ENCODE results near the gene NKD2. TPM values are rescaled to one million over a fixed set of nuclear protein-coding genes. Genes with fewer than 3 reads are reported as not detected.

The NKD2 gene
- total RNA-seq, 5 donors from 2014 or later (not counting 1 experiment from before 2014, with no cell fraction given) = 0.18 to 0.23 TPM; not detected in 3

DNA sequence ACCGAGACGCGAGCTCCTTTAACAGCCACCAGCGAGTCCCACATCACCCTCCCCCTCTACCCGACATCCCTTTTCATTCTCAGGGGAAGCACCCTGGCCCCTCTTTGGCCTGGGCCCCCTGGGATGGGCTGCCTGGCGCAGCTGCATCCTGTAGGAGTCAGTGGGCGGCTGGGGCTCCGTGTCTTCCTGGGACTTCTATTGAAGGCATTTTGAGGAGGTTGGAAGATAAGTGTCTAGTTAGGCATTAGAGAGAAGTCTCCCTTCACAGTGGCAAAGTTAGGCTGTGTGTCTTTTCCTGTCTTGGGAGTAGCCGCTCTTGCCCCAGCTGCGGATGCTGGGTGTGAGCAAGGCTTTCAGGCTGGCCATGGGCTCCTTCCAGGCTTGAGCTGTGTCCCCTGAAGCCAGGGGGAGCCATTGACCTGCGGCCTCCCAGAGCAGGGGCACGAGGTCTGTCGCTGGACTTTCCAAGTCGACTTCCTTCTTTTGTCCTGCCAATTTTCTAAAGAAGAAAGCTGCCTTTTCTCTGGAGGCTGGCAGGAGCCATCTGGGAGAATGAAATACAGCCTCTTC lies 18.6 kb upstream of the NKD2 start:
- H3K9me3 Mint-ChIP-seq = peaks cover 0 to 13% (median 9%) of the 10 kb centered on the region in 3 donors
- no peaks in the 10 kb centered on the region for H3K9me3 ChIP-seq
- H3K4me1 Mint-ChIP-seq = peaks cover 0 to 3% (median 0%) of the 10 kb centered on the region in 3 donors
- no peaks in the 10 kb centered on the region for H3K36me3 Mint-ChIP-seq
- H3K27ac Mint-ChIP-seq = no peak overlapping the region
- peaks cover 0 to 47% of the 10 kb centered on the region in 2 experiments for H3K27me3 ChIP-seq (replicated peaks in 1 of 2; ENCODE audit: control insufficient read depth in 2 of 2, extremely low read depth in 1 of 2, insufficient read depth in 2 of 2, low read length in 1 of 2)
- ChIA-PET POLR2A (no interaction called here), CTCF (no interaction called here)
- no peak overlapping the region for H3K4me3 Mint-ChIP-seq
- H3K4me3 ChIP-seq (ENCODE audit: control insufficient read depth in 1 of 2, extremely low read depth in 1 of 2, low read length in 1 of 2) = no peak overlapping the region
- no peak overlapping the region for H3K27ac ChIP-seq (ENCODE audit: low read length)
- no peak for ATAC-seq (replicated peaks in 1 of 4)
- H3K27me3 Mint-ChIP-seq = peaks cover 27 to 43% of the 10 kb centered on the region in 2 donors
- DNase-seq = no peak
- WGBS (ENCODE audit: insufficient coverage) = 53% methylated on average over 9 of the region's 14 CpGs
- no peaks in the 10 kb centered on the region for H3K4me1 ChIP-seq (ENCODE audit: control insufficient read depth in 1 of 2, extremely low read depth in 1 of 2, insufficient read depth in 2 of 2, low read length in 2 of 2)
- no peaks in the 10 kb centered on the region for H3K36me3 ChIP-seq (ENCODE audit: control insufficient read depth in 2 of 2, extremely low read depth in 1 of 2, insufficient read depth in 1 of 2, low read length in 1 of 2)

DNA sequence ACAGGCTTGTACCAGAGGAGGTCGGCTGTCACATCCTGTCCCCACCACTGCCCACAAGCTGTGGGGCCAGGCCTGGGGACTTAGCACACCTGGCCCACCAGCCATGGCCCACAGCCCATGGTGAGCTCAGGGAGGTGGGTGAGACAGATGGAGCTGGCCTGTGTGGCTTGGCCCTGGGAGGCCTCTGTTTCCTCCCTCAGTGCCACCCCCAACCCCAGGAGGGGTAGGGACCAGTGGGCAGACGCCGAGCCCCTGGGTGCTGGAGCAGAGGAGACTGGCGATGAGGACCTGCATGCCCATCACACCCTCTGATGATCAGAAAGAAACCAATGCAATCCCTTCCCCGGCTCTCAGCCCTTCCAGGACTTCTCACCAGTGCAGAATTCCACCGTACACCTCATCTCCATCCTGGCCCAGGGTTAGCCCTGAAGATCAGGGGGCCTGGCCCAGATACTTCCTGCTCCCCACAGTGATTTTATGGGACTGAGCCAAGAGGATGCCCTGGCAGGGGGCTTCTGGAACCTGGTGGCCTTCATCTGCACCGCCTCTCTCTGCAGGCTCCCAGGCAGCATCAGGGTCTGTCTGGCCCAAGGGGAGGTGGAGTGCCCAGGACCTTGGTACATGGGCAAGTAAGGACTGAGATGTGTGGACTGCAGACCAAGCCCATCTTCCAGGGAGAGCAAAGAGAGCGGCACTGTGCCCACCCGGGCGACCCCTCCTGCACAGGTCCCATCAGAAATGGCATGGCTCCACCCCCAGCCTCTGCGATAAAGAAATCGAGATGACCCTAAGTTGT lies 16.9 kb upstream of the NKD2 start:
- no peak for DNase-seq
- WGBS (ENCODE audit: insufficient coverage) = 85% methylated on average over 4 of the region's 12 CpGs
- Mint-ChIP-seq H3K27me3 (peaks cover 22 to 37% of the 10 kb centered on the region in 2 donors), H3K9me3 (peaks cover 0 to 5% (median 2%) of the 10 kb centered on the region in 3 donors), H3K36me3 (no peaks in the 10 kb centered on the region), H3K4me1 (peaks cover 0 to 6% (median 3%) of the 10 kb centered on the region in 3 donors), H3K27ac (no peak overlapping the region), H3K4me3 (no peak overlapping the region)
- no peak overlapping the region for H3K4me3 ChIP-seq (ENCODE audit: control insufficient read depth in 1 of 2, extremely low read depth in 1 of 2, low read length in 1 of 2)
- H3K27me3 ChIP-seq (replicated peaks in 1 of 2; ENCODE audit: control insufficient read depth in 2 of 2, extremely low read depth in 1 of 2, insufficient read depth in 2 of 2, low read length in 1 of 2) = peaks cover 0 to 52% of the 10 kb centered on the region in 2 experiments
- H3K27ac ChIP-seq (ENCODE audit: low read length) = no peak overlapping the region
- POLR2A ChIA-PET = no interaction called here
- H3K36me3 ChIP-seq (ENCODE audit: control insufficient read depth in 2 of 2, extremely low read depth in 1 of 2, insufficient read depth in 1 of 2, low read length in 1 of 2) = no peaks in the 10 kb centered on the region
- ATAC-seq (replicated peaks in 1 of 4) = no peak
- CTCF ChIA-PET = no interaction called here
- no peaks in the 10 kb centered on the region for H3K9me3 ChIP-seq
- no peaks in the 10 kb centered on the region for H3K4me1 ChIP-seq (ENCODE audit: control insufficient read depth in 1 of 2, extremely low read depth in 1 of 2, insufficient read depth in 2 of 2, low read length in 2 of 2)

DNA sequence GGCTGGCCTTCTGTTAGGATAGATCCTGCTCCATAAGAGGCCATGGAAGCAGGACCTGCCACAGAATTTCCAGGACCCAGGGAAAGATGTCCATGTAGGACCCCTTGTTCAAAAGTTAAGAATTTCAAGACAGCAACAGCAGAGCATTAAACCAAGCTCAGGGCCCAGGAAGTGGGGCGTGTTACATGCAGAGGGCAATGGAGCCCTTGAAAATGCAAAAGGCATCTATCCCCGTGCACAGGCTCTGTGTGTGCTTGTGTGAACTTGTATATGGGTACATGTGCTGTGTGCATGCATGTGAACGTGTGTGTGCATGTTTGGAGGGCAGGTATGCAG lies 14.4 kb upstream of the NKD2 start:
- ATAC-seq (replicated peaks in 1 of 4) = no peak
- WGBS (ENCODE audit: insufficient coverage) = 44% methylated on average over 1 of the region's 3 CpGs
- no peaks in the 10 kb centered on the region for H3K9me3 ChIP-seq
- Mint-ChIP-seq H3K27me3 (peaks cover 13 to 22% of the 10 kb centered on the region in 2 donors), H3K9me3 (no peaks in the 10 kb centered on the region), H3K4me1 (peaks cover 8 to 14% (median 10%) of the 10 kb centered on the region in 3 donors), H3K27ac (no peak overlapping the region), H3K4me3 (no peak overlapping the region), H3K36me3 (no peaks in the 10 kb centered on the region)
- ChIA-PET CTCF (no interaction called here), POLR2A (no interaction called here)
- H3K36me3 ChIP-seq (ENCODE audit: control insufficient read depth in 2 of 2, extremely low read depth in 1 of 2, insufficient read depth in 1 of 2, low read length in 1 of 2) = no peaks in the 10 kb centered on the region
- peaks cover 0 to 59% of the 10 kb centered on the region in 2 experiments for H3K27me3 ChIP-seq (replicated peaks in 1 of 2; ENCODE audit: control insufficient read depth in 2 of 2, extremely low read depth in 1 of 2, insufficient read depth in 2 of 2, low read length in 1 of 2)
- no peak overlapping the region for H3K4me3 ChIP-seq (ENCODE audit: control insufficient read depth in 1 of 2, extremely low read depth in 1 of 2, low read length in 1 of 2)
- no peak for DNase-seq
- peaks cover 0 to 6% of the 10 kb centered on the region in 2 experiments for H3K4me1 ChIP-seq (ENCODE audit: control insufficient read depth in 1 of 2, extremely low read depth in 1 of 2, insufficient read depth in 2 of 2, low read length in 2 of 2)
- H3K27ac ChIP-seq (ENCODE audit: low read length) = no peak overlapping the region

DNA sequence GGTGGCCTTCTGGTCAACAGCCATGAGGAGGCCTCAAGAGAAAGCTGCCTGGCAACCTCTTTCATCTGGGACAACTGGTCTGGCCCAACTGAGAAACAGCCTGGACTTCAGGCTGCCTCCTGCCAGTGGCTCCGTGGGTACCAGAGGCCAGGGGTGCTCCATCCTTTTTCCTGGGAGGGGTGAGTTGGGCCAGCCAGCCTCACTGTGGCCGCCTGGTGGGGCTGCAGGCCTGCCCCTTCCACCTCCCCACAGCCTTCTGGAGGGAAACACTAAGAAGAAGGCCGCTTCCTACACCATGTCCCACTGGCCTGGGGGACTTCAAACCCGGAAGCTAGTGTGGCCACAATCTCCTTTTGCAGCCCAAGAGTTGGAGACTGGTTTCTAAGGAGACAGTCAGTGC lies 13.8 kb upstream of the NKD2 start:
- no peak overlapping the region for H3K4me3 Mint-ChIP-seq
- H3K9me3 ChIP-seq = no peaks in the 10 kb centered on the region
- WGBS (ENCODE audit: insufficient coverage) = no CpG with 5 or more reads among the region's 4 CpGs
- no peaks in the 10 kb centered on the region for H3K9me3 Mint-ChIP-seq
- CTCF ChIA-PET = interaction anchor here in 1 of 2 donors (0.6 kb wide), 1 partner anchor 155 kb away, joined by 3 read pairs; no protein-coding TSS in a partner anchor
- no peak overlapping the region for H3K4me3 ChIP-seq (ENCODE audit: control insufficient read depth in 1 of 2, extremely low read depth in 1 of 2, low read length in 1 of 2)
- DNase-seq = no peak
- H3K36me3 ChIP-seq (ENCODE audit: control insufficient read depth in 2 of 2, extremely low read depth in 1 of 2, insufficient read depth in 1 of 2, low read length in 1 of 2) = no peaks in the 10 kb centered on the region
- H3K4me1 ChIP-seq (ENCODE audit: control insufficient read depth in 1 of 2, extremely low read depth in 1 of 2, insufficient read depth in 2 of 2, low read length in 2 of 2) = peaks cover 0 to 6% of the 10 kb centered on the region in 2 experiments
- H3K4me1 Mint-ChIP-seq = peaks cover 8 to 14% (median 10%) of the 10 kb centered on the region in 3 donors
- no peak overlapping the region for H3K27ac Mint-ChIP-seq
- no peaks in the 10 kb centered on the region for H3K36me3 Mint-ChIP-seq
- H3K27me3 ChIP-seq (replicated peaks in 1 of 2; ENCODE audit: control insufficient read depth in 2 of 2, extremely low read depth in 1 of 2, insufficient read depth in 2 of 2, low read length in 1 of 2) = peaks cover 0 to 60% of the 10 kb centered on the region in 2 experiments
- H3K27ac ChIP-seq (ENCODE audit: low read length) = no peak overlapping the region
- ATAC-seq (replicated peaks in 1 of 4) = no peak
- POLR2A ChIA-PET = interaction anchor here in 1 of 2 donors (0.5 kb wide), 1 partner anchor 646 kb away, joined by 6 read pairs; no protein-coding TSS in a partner anchor
- peaks cover 11 to 21% of the 10 kb centered on the region in 2 donors for H3K27me3 Mint-ChIP-seq

DNA sequence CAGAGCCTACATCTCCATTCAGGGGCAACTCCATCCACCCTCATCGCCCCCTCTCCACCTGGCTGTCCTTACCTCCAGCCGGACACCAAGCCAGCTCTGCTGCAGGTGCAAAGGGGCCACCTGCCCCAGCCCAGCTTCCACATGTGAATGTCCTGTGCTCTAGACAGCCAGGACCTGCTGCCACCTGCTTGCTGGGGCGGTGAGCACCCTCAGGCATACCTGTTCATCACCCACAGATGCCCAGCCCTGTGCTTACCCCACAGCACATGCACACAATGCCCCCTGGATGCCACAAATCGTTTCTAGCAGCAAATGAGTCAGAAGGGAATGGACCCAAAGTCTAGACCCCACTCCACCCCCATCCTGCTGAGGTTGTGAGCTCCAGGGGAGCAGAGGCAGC lies 13.3 kb upstream of the NKD2 start:
- no peaks in the 10 kb centered on the region for H3K9me3 Mint-ChIP-seq
- ATAC-seq (replicated peaks in 1 of 4) (no peak), DNase-seq (peak in 1 of 35 experiments; percentile 9)
- WGBS (ENCODE audit: insufficient coverage) = 69% methylated on average over 4 of the region's 4 CpGs
- peaks cover 9 to 16% of the 10 kb centered on the region in 2 donors for H3K27me3 Mint-ChIP-seq
- Histone ChIP-seq H3K9me3 (no peaks in the 10 kb centered on the region), H3K27me3 (replicated peaks in 1 of 2; ENCODE audit: control insufficient read depth in 2 of 2, extremely low read depth in 1 of 2, insufficient read depth in 2 of 2, low read length in 1 of 2) (peaks cover 0 to 59% of the 10 kb centered on the region in 2 experiments), H3K4me1 (ENCODE audit: control insufficient read depth in 1 of 2, extremely low read depth in 1 of 2, insufficient read depth in 2 of 2, low read length in 2 of 2) (peaks cover 0 to 6% of the 10 kb centered on the region in 2 experiments), H3K36me3 (ENCODE audit: control insufficient read depth in 2 of 2, extremely low read depth in 1 of 2, insufficient read depth in 1 of 2, low read length in 1 of 2) (no peaks in the 10 kb centered on the region), H3K27ac (ENCODE audit: low read length) (no peak overlapping the region), H3K4me3 (ENCODE audit: control insufficient read depth in 1 of 2, extremely low read depth in 1 of 2, low read length in 1 of 2) (no peak overlapping the region)
- CTCF ChIA-PET = no interaction called here
- H3K4me1 Mint-ChIP-seq = peaks cover 8 to 13% (median 10%) of the 10 kb centered on the region in 3 donors
- H3K36me3 Mint-ChIP-seq = no peaks in the 10 kb centered on the region
- POLR2A ChIA-PET = interaction anchor here in 1 of 2 donors (0.5 kb wide), 1 partner anchor 646 kb away, joined by 6 read pairs; no protein-coding TSS in a partner anchor
- no peak overlapping the region for H3K27ac Mint-ChIP-seq
- H3K4me3 Mint-ChIP-seq = no peak overlapping the region

DNA sequence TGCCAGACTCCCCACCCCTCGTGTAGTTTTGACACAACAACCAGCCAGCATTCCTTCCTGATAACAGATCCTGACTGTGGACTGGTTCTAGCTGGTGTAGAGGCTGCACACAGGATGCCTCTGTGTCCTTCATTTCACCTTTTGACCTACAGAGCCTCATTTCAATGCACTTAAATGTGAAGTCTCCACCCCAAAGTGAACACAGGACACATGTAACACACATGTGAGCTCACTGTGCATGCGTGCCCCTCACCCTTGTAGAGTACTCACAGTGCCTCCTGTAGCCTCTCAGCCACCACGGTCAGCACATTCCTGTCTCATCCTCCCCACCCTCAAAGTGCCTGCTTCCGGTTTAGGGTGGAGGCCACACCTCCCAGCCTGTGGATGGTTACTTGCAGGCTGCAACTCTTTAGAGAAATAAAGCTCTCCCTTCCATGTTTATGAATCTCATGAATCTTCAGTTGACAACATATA lies 11.6 kb upstream of the NKD2 start:
- Mint-ChIP-seq H3K4me3 (no peak overlapping the region), H3K4me1 (peaks cover 8 to 10% (median 10%) of the 10 kb centered on the region in 3 donors), H3K27ac (no peak overlapping the region), H3K27me3 (peaks cover 5 to 8% of the 10 kb centered on the region in 2 donors), H3K9me3 (no peaks in the 10 kb centered on the region), H3K36me3 (no peaks in the 10 kb centered on the region)
- H3K9me3 ChIP-seq = no peaks in the 10 kb centered on the region
- no peak overlapping the region for H3K4me3 ChIP-seq (ENCODE audit: control insufficient read depth in 1 of 2, extremely low read depth in 1 of 2, low read length in 1 of 2)
- peaks cover 0 to 6% of the 10 kb centered on the region in 2 experiments for H3K4me1 ChIP-seq (ENCODE audit: control insufficient read depth in 1 of 2, extremely low read depth in 1 of 2, insufficient read depth in 2 of 2, low read length in 2 of 2)
- DNase-seq = peak in 2 of 35 experiments; percentile 1 to 26
- ATAC-seq (replicated peaks in 1 of 4) = peak in 2 of 4 experiments; percentile 57 to 60
- no peak overlapping the region for H3K27ac ChIP-seq (ENCODE audit: low read length)
- CTCF ChIA-PET = interaction anchor here in 1 of 2 donors (0.7 kb wide), 1 partner anchor 26 kb away, joined by 3 read pairs; no protein-coding TSS in a partner anchor
- no peaks in the 10 kb centered on the region for H3K36me3 ChIP-seq (ENCODE audit: control insufficient read depth in 2 of 2, extremely low read depth in 1 of 2, insufficient read depth in 1 of 2, low read length in 1 of 2)
- 17% methylated on average over 3 of the region's 4 CpGs for WGBS (ENCODE audit: insufficient coverage)
- peaks cover 0 to 53% of the 10 kb centered on the region in 2 experiments for H3K27me3 ChIP-seq (replicated peaks in 1 of 2; ENCODE audit: control insufficient read depth in 2 of 2, extremely low read depth in 1 of 2, insufficient read depth in 2 of 2, low read length in 1 of 2)
- POLR2A ChIA-PET = no interaction called here

All from T-cell (primary cell).